Hepatocyte (in vitro differentiated cells): Measurements from ENCODE around the gene BBS1. TPM values are rescaled to one million over a fixed set of nuclear protein-coding genes. Genes with fewer than 3 reads are reported as not detected.

Experiments
- DNase-seq: peaks from one replicate; pipeline ENCODE4 v3.0.0-alpha.2; 2016; ENCODE audit warnings: low spot score
- H2AFZ ChIP-seq: fragments of 200-600 bp; sonication (generic); 2 replicates; pipeline ENCODE4 v1.6.0; 2016; ENCODE audit warnings: antibody characterized with exemption, mild to moderate bottlenecking
- H3K27ac ChIP-seq: fragments of 200-600 bp; sonication (generic); 2 replicates; pipeline ENCODE4 v1.5.1; 2016; ENCODE audit warnings: mild to moderate bottlenecking
- H3K27me3 ChIP-seq: fragments of 200-600 bp; sonication (generic); 2 replicates; pipeline ENCODE4 v1.6.1; 2016
- H3K36me3 ChIP-seq: fragments of 200-600 bp; sonication (generic); replicated peaks from 2 replicates; pipeline ENCODE4 v1.5.1; 2016; ENCODE audit warnings: low read depth; ENCODE audit not compliant: insufficient read depth
- H3K4me1 ChIP-seq: fragments of 200-600 bp; sonication (generic); 2 replicates; pipeline ENCODE4 v1.5.1; 2016; ENCODE audit warnings: mild to moderate bottlenecking, moderate library complexity; ENCODE audit not compliant: insufficient read depth
- H3K4me2 ChIP-seq: fragments of 200-600 bp; sonication (generic); 2 replicates; pipeline ENCODE4 v1.6.0; 2016
- H3K4me3 ChIP-seq: fragments of 200-600 bp; sonication (generic); 2 replicates; pipeline ENCODE4 v1.5.1; 2016; ENCODE audit warnings: mild to moderate bottlenecking
- H3K79me2 ChIP-seq: fragments of 200-600 bp; sonication (generic); 2 replicates; pipeline ENCODE4 v1.6.0; 2017; ENCODE audit warnings: mild to moderate bottlenecking
- H3K9me2 ChIP-seq: fragments of 200-600 bp; sonication (generic); replicated peaks from 2 replicates; pipeline ENCODE4 v1.6.0; 2017; ENCODE audit warnings: mild to moderate bottlenecking; ENCODE audit not compliant: insufficient read depth
- H3K9me3 ChIP-seq: fragments of 200-600 bp; sonication (generic); 2 replicates; pipeline ENCODE4 v1.5.1; 2016; ENCODE audit warnings: low read depth, mild to moderate bottlenecking
- H4K20me1 ChIP-seq: fragments of 200-600 bp; sonication (generic); 2 replicates; pipeline ENCODE4 v1.6.0; 2016; ENCODE audit warnings: mild to moderate bottlenecking; ENCODE audit not compliant: insufficient read depth, poor library complexity, severe bottlenecking
- CTCF ChIP-seq: fragments of 200-600 bp; sonication (generic); IDR thresholded peaks from 2 replicates; pipeline ENCODE4 v1.5.1; 2016; ENCODE audit warnings: antibody characterized with exemption, mild to moderate bottlenecking; ENCODE audit not compliant: poor library complexity
- EZH2 ChIP-seq: fragments of 200-600 bp; sonication (generic); IDR thresholded peaks from 2 replicates; pipeline ENCODE4 v1.6.1; 2016; ENCODE audit warnings: antibody characterized with exemption, mild to moderate bottlenecking, borderline replicate concordance
- EZH2phosphoT487 ChIP-seq: fragments of 200-600 bp; sonication (generic); IDR thresholded peaks from one replicate; pipeline ENCODE4 v1.6.1; 2018; ENCODE audit warnings: antibody characterized with exemption, mild to moderate bottlenecking, low read depth, moderate library complexity; ENCODE audit not compliant: unreplicated experiment, severe bottlenecking
- WGBS: methylation state at CpG from one replicate; pipeline ENCODE4 v1.1.6; 2016; ENCODE audit warnings: low lambda C conversion rate; ENCODE audit errors: missing lambda C conversion rate; 5-methylcytosine and 5-hydroxymethylcytosine counted together
- polyA plus RNA-seq: library from polyadenylated mRNA; unstranded; fragments of >200 nt; fragmentation: Nextera tagmentation; extraction: Ambion mirVana; gene quantifications from 2 replicates; pipeline ENCODE4 v1.2.1, GENCODE V29; 2016
- total RNA-seq: library from RNA; depleted of rRNA; stranded (reverse); fragments of >200 nt; gene quantifications from 2 replicates; pipeline ENCODE4 v1.2.3, GENCODE V29; 2014

Gene BBS1
- total and polyA plus RNA-seq, 2 experiments from 2014 or later = 25.1 to 27.7 TPM

GRCh38 chr11:66547662-66548009 lies 37.2 kb downstream of the BBS1 start:
- no peaks in the 10 kb centered on the region for H3K27me3 ChIP-seq
- TF ChIP-seq CTCF = no peak
- H3K4me2 ChIP-seq = no peak overlapping the region
- H3K36me3 ChIP-seq = no peaks in the 10 kb centered on the region
- no peak overlapping the region for H2AFZ ChIP-seq
- no peak overlapping the region for H3K27ac ChIP-seq
- no peak for DNase-seq
- H3K4me1 ChIP-seq = peaks cover 17% of the 10 kb centered on the region
- 27% methylated on average over 5 of the region's 5 CpGs for WGBS
- H3K4me3 ChIP-seq = no peak overlapping the region
- H3K79me2 ChIP-seq = peaks cover 3% of the 10 kb centered on the region
- no peaks in the 10 kb centered on the region for H3K9me2 ChIP-seq
- H3K9me3 ChIP-seq = no peaks in the 10 kb centered on the region
- H4K20me1 ChIP-seq = no peaks in the 10 kb centered on the region

GRCh38 chr11:66548041-66548440 lies 37.6 kb downstream of the BBS1 start:
- Histone ChIP-seq H3K27me3 (no peaks in the 10 kb centered on the region), H2AFZ (no peak overlapping the region), H3K9me3 (no peaks in the 10 kb centered on the region), H4K20me1 (no peaks in the 10 kb centered on the region), H3K4me3 (no peak overlapping the region), H3K27ac (no peak overlapping the region), H3K4me2 (no peak overlapping the region), H3K9me2 (no peaks in the 10 kb centered on the region), H3K36me3 (no peaks in the 10 kb centered on the region), H3K79me2 (peaks cover 3% of the 10 kb centered on the region), H3K4me1 (peaks cover 17% of the 10 kb centered on the region)
- TF ChIP-seq EZH2phosphoT487 (no peak), CTCF (no peak), EZH2 (no peak)
- DNase-seq = no peak
- WGBS = 79% methylated on average over 11 of the region's 11 CpGs

- no peaks in the 10 kb centered on the region for H4K20me1 ChIP-seq
- H3K9me3 ChIP-seq = no peaks in the 10 kb centered on the region
- no peak overlapping the region for H3K4me2 ChIP-seq
- DNase-seq = no peak
- TF ChIP-seq EZH2phosphoT487 (no peak), EZH2 (no peak), CTCF (no peak)
- no peaks in the 10 kb centered on the region for H3K9me2 ChIP-seq
- 59% methylated on average over 16 of the region's 16 CpGs for WGBS
- no peaks in the 10 kb centered on the region for H3K27me3 ChIP-seq
- no peak overlapping the region for H2AFZ ChIP-seq
- no peak overlapping the region for H3K4me3 ChIP-seq
- H3K4me1 ChIP-seq = peaks cover 17% of the 10 kb centered on the region
- no peak overlapping the region for H3K27ac ChIP-seq
- H3K79me2 ChIP-seq = peaks cover 3% of the 10 kb centered on the region
- H3K36me3 ChIP-seq = no peaks in the 10 kb centered on the region
Measured at GRCh38 chr11:66548774-66549630, 38.6 kb downstream of the BBS1 start.

- H3K79me2 ChIP-seq = peaks cover under 1% of the 10 kb centered on the region
- no peak overlapping the region for H3K4me3 ChIP-seq
- WGBS = 86% methylated on average over 3 of the region's 3 CpGs
- no peaks in the 10 kb centered on the region for H3K27me3 ChIP-seq
- no peaks in the 10 kb centered on the region for H4K20me1 ChIP-seq
- H3K9me2 ChIP-seq = no peaks in the 10 kb centered on the region
- H3K36me3 ChIP-seq = no peaks in the 10 kb centered on the region
- no peak for TF ChIP-seq EZH2
- no peak for TF ChIP-seq EZH2phosphoT487
- TF ChIP-seq CTCF = no peak
- DNase-seq = no peak
- H3K4me1 ChIP-seq = peaks cover 17% of the 10 kb centered on the region
- no peaks in the 10 kb centered on the region for H3K9me3 ChIP-seq
- no peak overlapping the region for H3K4me2 ChIP-seq
- H2AFZ ChIP-seq = no peak overlapping the region
- no peak overlapping the region for H3K27ac ChIP-seq
Measured at GRCh38 chr11:66549696-66550095, 39.3 kb downstream of the BBS1 start.
